VCaP (cell line): ENCODE measurements around the gene ZNF486.
"Not testable (repeated sequence)": the region's sequence is repeated elsewhere in the genome, so short reads cannot be mapped to it uniquely, and the experiment has no call there.

Experiments
- H3K27ac ChIP-seq: fragments of 450-650 bp; 2 replicates; pipeline ENCODE4 v1.5.1; 2017
- CTCF ChIP-seq: fragments of 450-650 bp; conservative IDR thresholded peaks from 2 replicates; pipeline ENCODE4 v1.5.1; 2017; ENCODE audit warnings: mild to moderate bottlenecking, moderate library complexity

ZNF486 gene

GRCh38 chr19:20162821-20163220 is 4.2 kb upstream of the ZNF486 start:
- no peak for TF ChIP-seq CTCF
- no peak overlapping the region for H3K27ac ChIP-seq

GRCh38 chr19:20164456-20164855 is 2.6 kb upstream of the ZNF486 start:
- no peak for TF ChIP-seq CTCF

GRCh38 chr19:20165971-20166592 is 932 bp upstream of the ZNF486 start:
- no peak for TF ChIP-seq CTCF
- H3K27ac ChIP-seq = 0 out of 2 replicates have a peak overlapping the region, but pooled peaks have one; percentile 16

More at GRCh38 chr19:20164456-20164855, 2.6 kb upstream of the ZNF486 start:
- H3K27ac ChIP-seq = no peak overlapping the region

GRCh38 chr19:20167651-20168122 is 673 bp downstream of the ZNF486 start:
- TF ChIP-seq CTCF = no peak
- peak overlapping the region; percentile 60 for H3K27ac ChIP-seq

GRCh38 chr19:20171285-20171684 is 4.3 kb downstream of the ZNF486 start:
- no peak overlapping the region for H3K27ac ChIP-seq
- no peak for TF ChIP-seq CTCF

- not testable (repeated sequence) for H3K27ac ChIP-seq
Measured at GRCh38 chr19:20175848-20176247, 8.8 kb downstream of the ZNF486 start.

- not testable (repeated sequence) for H3K27ac ChIP-seq
Measured at GRCh38 chr19:20179956-20180355, 12.9 kb downstream of the ZNF486 start.

GRCh38 chr19:20182222-20182785 is 15.3 kb downstream of the ZNF486 start:
- H3K27ac ChIP-seq = no peak overlapping the region
- TF ChIP-seq CTCF = no peak
